GM13976 (cell line): ENCODE results near the gene CD200R1.

Experiments
- DNase-seq: peaks from one replicate; pipeline ENCODE4 v3.0.0; 2012; ENCODE audit warnings: low spot score
- in situ Hi-C: fragments of 300-500 bp; cut with MboI; formaldehyde crosslinking; loops from one replicate; pipeline ENCODE4 v1.12.0; 2022; ENCODE audit warnings: low sequenced_read_pairs, mixed read lengths, inconsistent platforms; ENCODE audit not compliant: unreplicated experiment
- TF ChIP-seq, protein P1 (sequence below): IDR thresholded peaks from 2 replicates; pipeline ENCODE4 v1.5.1; 2012; ENCODE audit warnings: borderline replicate concordance, mild to moderate bottlenecking; ENCODE audit not compliant: insufficient read depth; ENCODE audit errors: extremely low read depth, missing control alignments, control extremely low read depth

The CD200R1 gene

DNA sequence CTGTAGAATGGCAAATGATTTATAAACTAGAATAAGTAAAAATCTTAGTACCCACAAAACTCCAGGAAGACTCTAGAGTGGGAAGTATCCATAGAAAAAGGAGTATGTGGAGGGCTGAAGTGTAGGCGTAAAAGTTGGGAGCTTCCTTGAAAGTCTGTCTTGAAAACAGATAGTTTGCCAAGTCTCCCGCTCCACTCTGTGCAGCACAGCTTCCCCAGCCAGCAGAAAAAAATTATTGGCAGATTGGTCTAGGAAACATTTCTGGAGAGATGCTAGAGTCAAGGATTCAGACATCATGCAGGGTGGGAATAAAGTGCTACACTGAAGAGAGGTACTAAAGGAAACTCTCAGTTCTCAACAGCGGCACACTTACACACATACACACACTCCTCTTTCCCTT lies 74.8 kb downstream of the CD200R1 start:
- DNase-seq, result no peak
- TF ChIP-seq, protein P1, sequence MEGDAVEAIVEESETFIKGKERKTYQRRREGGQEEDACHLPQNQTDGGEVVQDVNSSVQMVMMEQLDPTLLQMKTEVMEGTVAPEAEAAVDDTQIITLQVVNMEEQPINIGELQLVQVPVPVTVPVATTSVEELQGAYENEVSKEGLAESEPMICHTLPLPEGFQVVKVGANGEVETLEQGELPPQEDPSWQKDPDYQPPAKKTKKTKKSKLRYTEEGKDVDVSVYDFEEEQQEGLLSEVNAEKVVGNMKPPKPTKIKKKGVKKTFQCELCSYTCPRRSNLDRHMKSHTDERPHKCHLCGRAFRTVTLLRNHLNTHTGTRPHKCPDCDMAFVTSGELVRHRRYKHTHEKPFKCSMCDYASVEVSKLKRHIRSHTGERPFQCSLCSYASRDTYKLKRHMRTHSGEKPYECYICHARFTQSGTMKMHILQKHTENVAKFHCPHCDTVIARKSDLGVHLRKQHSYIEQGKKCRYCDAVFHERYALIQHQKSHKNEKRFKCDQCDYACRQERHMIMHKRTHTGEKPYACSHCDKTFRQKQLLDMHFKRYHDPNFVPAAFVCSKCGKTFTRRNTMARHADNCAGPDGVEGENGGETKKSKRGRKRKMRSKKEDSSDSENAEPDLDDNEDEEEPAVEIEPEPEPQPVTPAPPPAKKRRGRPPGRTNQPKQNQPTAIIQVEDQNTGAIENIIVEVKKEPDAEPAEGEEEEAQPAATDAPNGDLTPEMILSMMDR, result no peak
- in situ Hi-C loops, result no loop called here

DNA sequence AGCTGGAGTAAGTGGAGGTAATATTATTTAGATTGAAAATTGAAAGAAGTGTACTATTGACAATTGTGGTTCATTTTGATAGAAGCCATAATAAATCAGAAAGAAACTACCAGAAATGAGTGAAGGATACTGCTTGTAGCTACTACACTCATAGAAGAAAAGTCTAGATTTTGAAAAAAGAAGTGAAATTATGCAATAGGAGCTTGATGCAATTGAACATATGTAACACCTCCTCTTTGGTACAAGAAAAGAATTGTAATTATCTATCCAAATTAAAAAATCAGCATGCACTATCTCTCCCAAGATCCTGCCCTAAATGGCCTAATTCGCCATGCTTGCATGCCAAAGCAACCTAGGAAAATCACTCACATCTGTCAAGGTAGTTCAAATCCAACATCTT lies 77.1 kb downstream of the CD200R1 start:
- no peak for DNase-seq
- TF ChIP-seq, protein P1, result no peak
- in situ Hi-C loops, result no loop called here

DNA sequence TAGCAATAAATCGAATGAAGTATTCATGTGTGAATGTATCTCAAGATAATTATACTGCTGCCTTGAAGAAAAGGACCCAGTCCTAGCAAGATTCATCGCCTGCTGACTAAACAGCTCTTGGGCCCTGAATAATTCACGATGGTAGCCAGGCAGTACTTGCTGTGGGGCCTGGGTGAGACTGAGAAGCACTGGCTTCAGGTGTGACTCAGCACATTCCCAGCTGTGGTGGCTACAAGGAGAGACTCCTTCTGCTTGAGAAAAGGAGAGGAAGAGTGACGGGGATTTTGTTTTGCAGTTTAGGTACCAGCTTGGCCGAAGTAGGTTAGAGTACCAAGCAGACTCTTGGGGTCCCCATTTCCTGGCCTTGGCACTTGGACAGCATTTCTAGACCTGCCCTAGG lies 80.6 kb downstream of the CD200R1 start:
- no peak for DNase-seq
- TF ChIP-seq, protein P1, result no peak
- in situ Hi-C loops, result no loop called here

DNA sequence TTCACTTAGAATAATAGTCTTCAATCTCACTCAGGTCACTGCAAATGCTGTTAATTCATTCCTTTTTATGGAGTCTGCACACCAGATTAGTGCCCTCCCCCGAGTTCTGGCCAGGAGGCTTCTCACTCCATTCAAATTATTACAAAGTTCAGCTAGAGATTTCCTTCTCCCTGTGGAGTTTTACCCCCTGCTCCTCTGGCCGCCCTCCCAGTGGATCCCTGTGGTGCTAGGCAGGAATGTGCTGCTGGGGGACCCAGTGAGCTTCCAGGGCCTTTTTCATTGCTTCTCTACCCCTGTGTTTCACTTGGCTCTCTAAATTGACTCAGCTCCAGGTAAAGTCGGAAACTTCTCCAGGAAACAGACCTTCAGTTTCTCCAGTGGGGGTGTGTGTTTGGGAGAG lies 85.5 kb downstream of the CD200R1 start:
- no peak for DNase-seq

DNA sequence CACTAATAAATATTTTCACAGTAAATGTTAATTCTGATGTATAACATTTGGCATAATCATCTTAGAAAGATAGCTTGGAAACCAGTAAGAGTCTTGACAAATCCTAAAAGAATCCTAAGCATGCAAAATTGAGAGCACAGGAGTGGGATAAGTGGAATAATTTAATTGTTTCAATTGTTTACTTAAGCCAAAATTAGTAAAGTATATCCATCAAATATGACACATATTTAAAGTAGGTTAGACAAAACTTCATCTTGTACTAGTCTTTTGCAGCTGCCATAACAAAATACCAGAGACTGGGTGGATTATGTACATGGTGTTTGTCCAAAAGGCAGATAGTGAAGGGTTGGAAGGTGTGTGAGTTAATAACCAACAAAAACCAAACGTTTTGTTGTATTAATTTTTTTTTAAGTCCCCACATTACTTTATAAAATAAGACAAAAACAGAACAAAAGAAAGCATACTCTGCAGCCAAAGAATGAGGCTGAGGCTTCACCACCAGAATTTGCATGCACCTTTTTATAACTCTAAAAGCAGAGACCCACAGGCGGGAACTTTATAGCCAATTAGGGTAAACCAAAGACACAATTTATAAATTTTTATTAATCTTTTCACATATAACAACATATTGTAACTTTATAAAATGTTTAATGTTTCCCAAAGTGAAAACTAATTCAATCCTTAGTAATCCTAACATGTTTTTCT lies 86.4 kb downstream of the CD200R1 start:
- TF ChIP-seq, protein P1, result no peak
- in situ Hi-C loops, result no loop called here
- DNase-seq, result no peak

More for the DNA sequence above, 85.5 kb downstream of the CD200R1 start:
- TF ChIP-seq, protein P1, result no peak
- in situ Hi-C loops, result no loop called here

DNA sequence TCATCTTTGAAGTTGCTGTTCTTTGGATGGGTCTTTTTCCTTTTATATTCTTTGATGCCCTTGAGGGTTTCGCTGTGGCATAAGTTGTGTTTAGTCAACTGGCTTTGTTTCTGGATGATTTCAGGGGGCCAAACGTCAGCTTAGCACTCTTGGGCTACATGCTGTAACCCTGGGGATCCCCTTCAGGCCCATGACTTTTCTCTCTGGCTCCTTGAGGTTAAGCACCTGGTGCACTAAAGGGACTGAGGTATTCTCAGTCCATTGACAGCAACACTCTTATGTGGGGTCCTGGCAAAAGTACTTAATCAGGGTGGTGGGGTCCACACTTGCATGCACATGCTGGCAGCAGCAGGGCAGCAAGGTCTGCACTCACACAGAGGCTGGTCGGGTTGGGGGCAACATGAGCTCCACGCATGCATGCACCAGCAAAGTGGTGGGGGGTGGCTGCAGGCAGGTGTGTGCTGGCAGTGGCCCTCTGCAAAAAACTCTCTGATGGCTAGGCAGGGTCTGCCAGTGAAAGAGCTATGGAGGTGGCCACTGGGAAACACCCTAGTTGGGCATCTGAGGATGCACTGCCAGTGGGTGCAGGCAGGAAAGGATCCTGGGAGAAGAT lies 90.1 kb downstream of the CD200R1 start:
- TF ChIP-seq, protein P1, result no peak
- peak; percentile 26 for DNase-seq
- in situ Hi-C loops, result no loop called here

DNA sequence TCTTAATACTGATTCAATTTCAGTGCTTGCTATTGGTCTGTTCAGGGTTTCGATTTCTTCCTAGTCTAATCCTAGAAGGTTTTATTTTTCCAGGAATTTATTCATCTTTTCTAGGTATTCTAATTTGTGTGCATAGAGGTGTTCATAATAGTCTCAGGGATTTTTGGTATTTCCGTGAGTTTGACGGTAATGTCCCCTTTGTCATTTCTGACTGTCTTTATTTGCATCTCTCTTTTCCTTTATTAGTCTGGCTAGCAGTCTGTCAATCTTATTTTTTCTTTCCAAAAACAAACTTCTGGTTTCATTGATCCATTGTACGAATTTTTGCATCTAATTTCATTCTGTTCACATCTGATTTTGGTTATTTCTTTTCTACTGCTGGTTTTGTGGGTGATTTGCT lies 93.0 kb downstream of the CD200R1 start:
- in situ Hi-C loops, result no loop called here
- TF ChIP-seq, protein P1, result no peak
- no peak for DNase-seq
